AG10803 (cell line): ENCODE measurements around the gene SDHB.

Source experiments
- DNase-seq: peaks from one replicate; pipeline ENCODE4 v3.0.0; 2010; ENCODE audit warnings: low read depth
- H3K4me3 ChIP-seq: 2 replicates; pipeline ENCODE4 v1.5.1; 2011; ENCODE audit warnings: mild to moderate bottlenecking, low read length, control low read depth
- CTCF ChIP-seq: conservative IDR thresholded peaks from 2 replicates; pipeline ENCODE4 v1.5.1; 2011; ENCODE audit warnings: mild to moderate bottlenecking, low read length, control low read depth, inconsistent platforms

Gene SDHB

GRCh38 chr1:17007121-17007520 is 46.7 kb downstream of the SDHB start:
- DNase-seq = no peak
- H3K4me3 ChIP-seq = no peak overlapping the region
- TF ChIP-seq CTCF = no peak

- no peak overlapping the region for H3K4me3 ChIP-seq
- TF ChIP-seq CTCF = no peak
- no peak for DNase-seq
Measured at GRCh38 chr1:17005365-17005740, 48.5 kb downstream of the SDHB start.

GRCh38 chr1:17004466-17005364 is 49.1 kb downstream of the SDHB start:
- no peak for DNase-seq
- no peak for TF ChIP-seq CTCF
- no peak overlapping the region for H3K4me3 ChIP-seq

- DNase-seq = no peak
- no peak for TF ChIP-seq CTCF
- H3K4me3 ChIP-seq = no peak overlapping the region
Measured at GRCh38 chr1:17002524-17002902, 51.3 kb downstream of the SDHB start.

- H3K4me3 ChIP-seq = no peak overlapping the region
- no peak for TF ChIP-seq CTCF
- DNase-seq = no peak
Measured at GRCh38 chr1:17001760-17002523, 51.9 kb downstream of the SDHB start.

- 0 out of 2 replicates have a peak, but pooled peaks have one; percentile 1 for TF ChIP-seq CTCF
- DNase-seq = no peak
- H3K4me3 ChIP-seq = no peak overlapping the region
Measured at GRCh38 chr1:16999863-17000262, 54.0 kb downstream of the SDHB start.
